PC-9 (cell line): ENCODE data around the gene CILP2.

Source experiments
- EZH2 ChIP-seq: fragments of 200-600 bp; sonication (generic); IDR thresholded peaks from 2 replicates; pipeline ENCODE4 v1.8.0; 2017; ENCODE audit warnings: antibody characterized with exemption, low read depth
- TF ChIP-seq, protein P1 (sequence below): fragments of 200-600 bp; sonication (generic); conservative IDR thresholded peaks from 2 replicates; pipeline ENCODE4 v1.6.1; 2017; ENCODE audit warnings: mixed run types, antibody characterized with exemption, mild to moderate bottlenecking, moderate library complexity

DNA sequence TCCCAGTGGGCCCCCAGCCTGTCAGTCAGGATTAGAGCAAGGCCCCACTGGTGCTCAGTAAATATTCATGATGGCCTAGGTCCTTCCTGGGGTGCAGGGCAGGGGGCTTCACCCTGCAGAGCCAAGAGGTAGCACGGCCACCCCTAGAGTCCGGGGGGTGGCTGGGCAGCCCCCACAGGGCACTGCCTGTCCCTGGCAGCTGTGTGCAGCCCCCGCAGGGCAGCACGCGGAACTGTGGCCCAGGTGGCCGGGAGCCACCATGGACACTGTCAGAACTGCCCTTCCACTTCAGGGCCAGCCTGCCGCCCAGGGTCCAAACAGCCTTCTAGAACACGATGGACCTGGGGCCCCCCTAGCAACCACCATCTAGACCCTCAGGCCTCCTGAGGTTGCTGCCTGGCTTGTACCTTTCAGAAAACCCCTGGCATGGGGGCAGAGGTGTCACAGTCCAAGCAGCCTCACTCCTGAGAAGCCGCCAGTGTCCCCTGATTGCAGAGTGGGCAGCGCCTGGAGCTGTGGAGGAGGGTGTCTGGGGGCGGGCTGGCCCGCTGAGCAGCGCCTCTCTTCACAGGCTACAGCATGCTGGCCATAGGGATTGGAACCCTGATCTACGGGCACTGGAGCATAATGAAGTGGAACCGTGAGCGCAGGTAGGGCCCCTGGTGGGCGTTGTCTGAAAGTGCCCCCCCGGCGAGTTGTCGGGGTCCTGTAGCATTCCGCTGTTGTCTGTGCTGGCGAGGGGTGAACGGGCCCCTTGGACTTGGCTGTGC, 12.3 kb upstream of the CILP2 start:
- TF ChIP-seq, protein P1, sequence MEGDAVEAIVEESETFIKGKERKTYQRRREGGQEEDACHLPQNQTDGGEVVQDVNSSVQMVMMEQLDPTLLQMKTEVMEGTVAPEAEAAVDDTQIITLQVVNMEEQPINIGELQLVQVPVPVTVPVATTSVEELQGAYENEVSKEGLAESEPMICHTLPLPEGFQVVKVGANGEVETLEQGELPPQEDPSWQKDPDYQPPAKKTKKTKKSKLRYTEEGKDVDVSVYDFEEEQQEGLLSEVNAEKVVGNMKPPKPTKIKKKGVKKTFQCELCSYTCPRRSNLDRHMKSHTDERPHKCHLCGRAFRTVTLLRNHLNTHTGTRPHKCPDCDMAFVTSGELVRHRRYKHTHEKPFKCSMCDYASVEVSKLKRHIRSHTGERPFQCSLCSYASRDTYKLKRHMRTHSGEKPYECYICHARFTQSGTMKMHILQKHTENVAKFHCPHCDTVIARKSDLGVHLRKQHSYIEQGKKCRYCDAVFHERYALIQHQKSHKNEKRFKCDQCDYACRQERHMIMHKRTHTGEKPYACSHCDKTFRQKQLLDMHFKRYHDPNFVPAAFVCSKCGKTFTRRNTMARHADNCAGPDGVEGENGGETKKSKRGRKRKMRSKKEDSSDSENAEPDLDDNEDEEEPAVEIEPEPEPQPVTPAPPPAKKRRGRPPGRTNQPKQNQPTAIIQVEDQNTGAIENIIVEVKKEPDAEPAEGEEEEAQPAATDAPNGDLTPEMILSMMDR, result no peak
- no peak for TF ChIP-seq EZH2
